Neutrophil (primary cell): ENCODE measurements around the gene ZDHHC4.

Experiments
- H3K27ac ChIP-seq: fragments of 200-600 bp; sonication (generic); 2 replicates; pipeline ENCODE4 v1.5.1; 2016; ENCODE audit warnings: mild to moderate bottlenecking, moderate library complexity
- H3K27me3 ChIP-seq: fragments of 200-600 bp; sonication (generic); 2 replicates; pipeline ENCODE4 v1.6.0; 2016; ENCODE audit warnings: mild to moderate bottlenecking
- H3K36me3 ChIP-seq: fragments of 200-600 bp; sonication (generic); 2 replicates; pipeline ENCODE4 v1.5.1; 2017
- H3K4me1 ChIP-seq, 2 experiments: fragments of 200-600 bp in 1 of 2; sonication (generic) in 1 of 2; 1 replicate in 1 of 2; 2 replicates in 1 of 2; pipeline versions ENCODE4 v1.5.1 to v1.6.1; 2013 to 2016; ENCODE audit warnings: low read depth in 1 of 2, low read length in 1 of 2, mild to moderate bottlenecking in 1 of 2, moderate library complexity in 1 of 2; ENCODE audit not compliant: control insufficient read depth in 1 of 2, insufficient read depth in 1 of 2
- H3K4me3 ChIP-seq, 2 experiments: fragments of 200-600 bp in 1 of 2; sonication (generic) in 1 of 2; 1 replicate in 1 of 2; 2 replicates in 1 of 2; pipeline ENCODE4 v1.5.1; 2013 to 2016; ENCODE audit warnings: low read depth in 1 of 2, low read length in 1 of 2, mild to moderate bottlenecking in 1 of 2, moderate library complexity in 1 of 2
- H3K9me3 ChIP-seq: fragments of 200-600 bp; sonication (generic); 2 replicates; pipeline ENCODE4 v1.5.1; 2016
- CTCF ChIP-seq: fragments of 200-600 bp; sonication (generic); IDR thresholded peaks from 2 replicates; pipeline ENCODE4 v1.5.1; 2016; ENCODE audit warnings: antibody characterized with exemption

The ZDHHC4 gene

GRCh38 chr7:6546498-6547251, 30.6 kb upstream of the ZDHHC4 start:
- H3K4me3 ChIP-seq: no peak overlapping the region
- no peaks in the 10 kb centered on the region for H3K27me3 ChIP-seq
- H3K27ac ChIP-seq: no peak overlapping the region
- H3K9me3 ChIP-seq: no peaks in the 10 kb centered on the region
- no peaks in the 10 kb centered on the region for H3K36me3 ChIP-seq
- TF ChIP-seq CTCF: no peak
- no peaks in the 10 kb centered on the region for H3K4me1 ChIP-seq

- Histone ChIP-seq H3K4me3 (no peak overlapping the region), H3K4me1 (no peaks in the 10 kb centered on the region), H3K9me3 (no peaks in the 10 kb centered on the region), H3K27me3 (no peaks in the 10 kb centered on the region), H3K27ac (no peak overlapping the region), H3K36me3 (no peaks in the 10 kb centered on the region)
- TF ChIP-seq CTCF: no peak
Observed at GRCh38 chr7:6547400-6547799, 29.9 kb upstream of the ZDHHC4 start.

- H3K36me3 ChIP-seq: no peaks in the 10 kb centered on the region
- no peaks in the 10 kb centered on the region for H3K4me1 ChIP-seq
- no peaks in the 10 kb centered on the region for H3K9me3 ChIP-seq
- no peak within 1 kb of the TSS for H3K4me3 ChIP-seq
- TF ChIP-seq CTCF: no peak
- H3K27ac ChIP-seq: no peak within 1 kb of the TSS
- peaks cover 3% of the 10 kb centered on the region for H3K27me3 ChIP-seq
Observed at GRCh38 chr7:6551016-6551511, 26.2 kb upstream of the ZDHHC4 start, which contains the start of gene GRID2IP. TSS of gene GRID2IP (minus strand) at chr7:6551461. CDS start at chr7:6551436, 25 bp downstream.

GRCh38 chr7:6553448-6554044, 23.7 kb upstream of the ZDHHC4 start:
- no peak overlapping the region for H3K4me3 ChIP-seq
- H3K27ac ChIP-seq: no peak overlapping the region
- no peak for TF ChIP-seq CTCF
- H3K4me1 ChIP-seq: no peaks in the 10 kb centered on the region
- H3K9me3 ChIP-seq: no peaks in the 10 kb centered on the region
- H3K36me3 ChIP-seq: no peaks in the 10 kb centered on the region
- H3K27me3 ChIP-seq: peaks cover 3% of the 10 kb centered on the region

- Histone ChIP-seq H3K4me1 (no peaks in the 10 kb centered on the region), H3K36me3 (no peaks in the 10 kb centered on the region), H3K27me3 (peaks cover 3% of the 10 kb centered on the region), H3K27ac (no peak overlapping the region), H3K4me3 (no peak overlapping the region), H3K9me3 (no peaks in the 10 kb centered on the region)
- TF ChIP-seq CTCF: no peak
Observed at GRCh38 chr7:6554848-6555247, 22.4 kb upstream of the ZDHHC4 start.
